ENCODE measurements around the gene LRP2BP.
"Not testable (repeated sequence)": the region's sequence is repeated elsewhere in the genome, so short reads cannot be mapped to it uniquely, and the experiment has no call there.

Gene LRP2BP

GRCh38 chr4:185361872-185362271 lies 33.9 kb downstream of the LRP2BP start:
- DNase-seq (ENCODE audit: low read depth in 3 of 3) = no peak

- no peak for DNase-seq (ENCODE audit: low read depth in 3 of 3)
Observed at GRCh38 chr4:185359767-185360446, 35.8 kb downstream of the LRP2BP start.

- DNase-seq (ENCODE audit: low read depth in 3 of 3) = no peak
Observed at GRCh38 chr4:185358959-185359358, 36.8 kb downstream of the LRP2BP start.

- DNase-seq (ENCODE audit: low read depth in 3 of 3) = no peak
Observed at GRCh38 chr4:185358514-185358913, 37.2 kb downstream of the LRP2BP start.

GRCh38 chr4:185357733-185358440 lies 37.8 kb downstream of the LRP2BP start:
- no peak for DNase-seq (ENCODE audit: low read depth in 3 of 3)

- peak in 1 of 3 experiments; percentile 7 for DNase-seq (ENCODE audit: low read depth in 3 of 3)
Observed at GRCh38 chr4:185357211-185357610, 38.5 kb downstream of the LRP2BP start.

GRCh38 chr4:185352741-185353140 lies 43.0 kb downstream of the LRP2BP start:
- DNase-seq (ENCODE audit: low read depth in 3 of 3) = no peak

- DNase-seq (ENCODE audit: low read depth in 3 of 3) = no peak
Observed at GRCh38 chr4:185352202-185352601, 43.5 kb downstream of the LRP2BP start.

GRCh38 chr4:185351691-185352090 lies 44.0 kb downstream of the LRP2BP start:
- DNase-seq (ENCODE audit: low read depth in 3 of 3) = no peak

- no peak for DNase-seq (ENCODE audit: low read depth in 3 of 3)
Observed at GRCh38 chr4:185346975-185347601, 48.6 kb downstream of the LRP2BP start.

- DNase-seq (ENCODE audit: low read depth in 3 of 3) = no peak
Observed at GRCh38 chr4:185344743-185345538, 50.8 kb downstream of the LRP2BP start.

GRCh38 chr4:185343726-185344581 lies 51.8 kb downstream of the LRP2BP start:
- peak in 1 of 3 experiments; percentile 3 for DNase-seq (ENCODE audit: low read depth in 3 of 3)

- no peak for DNase-seq (ENCODE audit: low read depth in 3 of 3)
Observed at GRCh38 chr4:185341841-185342240, 53.9 kb downstream of the LRP2BP start.

GRCh38 chr4:185341377-185341776 lies 54.3 kb downstream of the LRP2BP start:
- no peak for DNase-seq (ENCODE audit: low read depth in 3 of 3)

- no peak for DNase-seq (ENCODE audit: low read depth in 3 of 3)
Observed at GRCh38 chr4:185339941-185340340, 55.8 kb downstream of the LRP2BP start.

GRCh38 chr4:185335579-185335978 lies 60.1 kb downstream of the LRP2BP start:
- DNase-seq (ENCODE audit: low read depth in 3 of 3) = no peak

GRCh38 chr4:185334326-185334725 lies 61.4 kb downstream of the LRP2BP start:
- DNase-seq (ENCODE audit: low read depth in 3 of 3) = no peak

GRCh38 chr4:185332575-185333464 lies 62.9 kb downstream of the LRP2BP start:
- DNase-seq (ENCODE audit: low read depth in 3 of 3) = no peak

- DNase-seq (ENCODE audit: low read depth in 3 of 3) = not testable (repeated sequence)
Observed at GRCh38 chr4:185329879-185330510, 65.7 kb downstream of the LRP2BP start.

- no peak for DNase-seq (ENCODE audit: low read depth in 3 of 3)
Observed at GRCh38 chr4:185328586-185328985, 67.1 kb downstream of the LRP2BP start.
